ENCODE results near the gene CSF1. TPM values are rescaled to one million over a fixed set of nuclear protein-coding genes. Genes with fewer than 3 reads are reported as not detected.
A peak's percentile ranks its signal among the peaks of the same experiment; 100 is the strongest.

Gene CSF1
- total and polyA plus RNA-seq, 2 of the 13 experiments (the other 11 are each of a cell fraction or from before 2014, with no cell fraction given), result 4.6 to 13.3 TPM

DNA sequence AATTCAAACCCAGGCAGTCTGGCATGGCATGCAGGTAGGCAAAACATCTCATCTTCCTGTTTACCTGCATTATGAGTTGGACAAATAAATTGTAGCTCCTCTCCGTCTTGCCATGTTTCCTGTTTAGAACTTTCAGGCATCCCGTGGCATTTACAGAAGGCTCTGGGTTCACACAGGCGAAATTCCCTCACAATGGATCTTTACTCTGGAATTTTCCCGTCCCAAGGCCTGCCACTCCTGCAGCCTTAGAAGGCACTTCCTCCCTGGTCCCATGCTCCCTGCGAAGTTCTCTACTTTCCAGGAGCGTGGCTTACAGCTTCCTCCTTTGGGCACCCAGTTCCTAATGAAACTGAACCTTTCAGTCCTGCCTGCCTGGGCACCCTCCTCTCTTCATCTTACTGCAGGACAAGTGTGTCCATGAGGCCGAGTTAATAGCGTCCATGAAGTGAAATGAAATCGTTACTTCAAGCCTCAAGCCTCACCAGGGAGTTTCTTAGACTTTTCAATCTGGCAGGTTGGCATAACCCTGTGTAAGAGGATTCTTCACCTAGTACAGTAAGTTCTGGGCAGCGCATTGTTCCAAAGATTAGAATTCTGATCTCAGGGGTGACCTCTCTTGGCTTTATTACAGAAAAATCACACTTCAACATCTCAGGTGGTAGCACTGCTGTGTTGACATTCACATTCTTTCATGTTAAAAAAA, 37.1 kb downstream of the CSF1 start:
- peak overlapping the region in 2 of 3 experiments; percentile 20 to 46; a peak in 4 of 6 replicates for H3K4me3 ChIP-seq (replicated peaks in 1 of 3; ENCODE audit: insufficient read depth in 1 of 3, low read depth in 2 of 3, low read length in 3 of 3)
- peak overlapping the region; percentile 43 for H2AFZ ChIP-seq (ENCODE audit: low read length)
- FAIRE-seq (no peak), DNase-seq (ENCODE audit: low spot score) (no peak), ATAC-seq (peak; percentile 82)
- no peaks in the 10 kb centered on the region for H3K27me3 ChIP-seq (ENCODE audit: control insufficient read depth in 1 of 2, insufficient read depth in 2 of 2, low read length in 2 of 2)
- BruUV-seq (replicated peaks), result no TSS peak
- peak overlapping the region; percentile 62 for H3K27ac ChIP-seq (ENCODE audit: extremely low read length, insufficient read depth, low read length)
- WGBS (ENCODE audit: low lambda C conversion rate), result 5% methylated on average over 10 of the region's 10 CpGs
- intact Hi-C loops (cut with micrococcal nuclease; ENCODE audit: unreplicated experiment) (no loop called here), in situ Hi-C loops (cut with HindIII; ENCODE audit: extremely low pct_ligation_motif_present, low pct_unique_long_range_greater_than_20kb) (no loop called here)
- H3K36me3 ChIP-seq (replicated peaks in 1 of 2; ENCODE audit: control insufficient read depth in 1 of 2, insufficient read depth in 2 of 2, low read length in 2 of 2), result no peaks in the 10 kb centered on the region
- CTCF ChIA-PET (ENCODE audit: low intra/inter-chr PET ratio, low total read pairs), result no interaction called here
- no peaks in the 10 kb centered on the region for H4K20me1 ChIP-seq (ENCODE audit: insufficient read depth, low read length)
- H3K4me2 ChIP-seq (ENCODE audit: low read depth, low read length), result peak overlapping the region; percentile 70
- H3K79me2 ChIP-seq (ENCODE audit: insufficient read depth, low read length), result no peaks in the 10 kb centered on the region
- POLR2A ChIA-PET, result interaction anchor here (0.7 to 3.1 kb wide), 4 partner anchors 12 to 37 kb away, joined by 3 to 25 read pairs (median 5); partner anchors contain the start of gene AHCYL1
- peaks cover 38% of the 10 kb centered on the region for H3K4me1 ChIP-seq (ENCODE audit: insufficient read depth, low read length)
- H3K9ac ChIP-seq (ENCODE audit: insufficient read depth, low read depth, low read length), result no peak overlapping the region; the same call in 1 of the 2 replicates
- H3K9me3 ChIP-seq (ENCODE audit: low read length), result no peaks in the 10 kb centered on the region
- TF ChIP-seq, protein P1, sequence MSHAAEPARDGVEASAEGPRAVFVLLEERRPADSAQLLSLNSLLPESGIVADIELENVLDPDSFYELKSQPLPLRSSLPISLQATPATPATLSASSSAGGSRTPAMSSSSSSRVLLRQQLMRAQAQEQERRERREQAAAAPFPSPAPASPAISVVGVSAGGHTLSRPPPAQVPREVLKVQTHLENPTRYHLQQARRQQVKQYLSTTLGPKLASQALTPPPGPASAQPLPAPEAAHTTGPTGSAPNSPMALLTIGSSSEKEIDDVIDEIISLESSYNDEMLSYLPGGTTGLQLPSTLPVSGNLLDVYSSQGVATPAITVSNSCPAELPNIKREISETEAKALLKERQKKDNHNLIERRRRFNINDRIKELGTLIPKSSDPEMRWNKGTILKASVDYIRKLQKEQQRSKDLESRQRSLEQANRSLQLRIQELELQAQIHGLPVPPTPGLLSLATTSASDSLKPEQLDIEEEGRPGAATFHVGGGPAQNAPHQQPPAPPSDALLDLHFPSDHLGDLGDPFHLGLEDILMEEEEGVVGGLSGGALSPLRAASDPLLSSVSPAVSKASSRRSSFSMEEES (CRISPR knock-in tag; IDR thresholded peaks at IDR 0.05), result peak; percentile 42; the same call in 1 of the 2 replicates
- TF ChIP-seq, protein P2, sequence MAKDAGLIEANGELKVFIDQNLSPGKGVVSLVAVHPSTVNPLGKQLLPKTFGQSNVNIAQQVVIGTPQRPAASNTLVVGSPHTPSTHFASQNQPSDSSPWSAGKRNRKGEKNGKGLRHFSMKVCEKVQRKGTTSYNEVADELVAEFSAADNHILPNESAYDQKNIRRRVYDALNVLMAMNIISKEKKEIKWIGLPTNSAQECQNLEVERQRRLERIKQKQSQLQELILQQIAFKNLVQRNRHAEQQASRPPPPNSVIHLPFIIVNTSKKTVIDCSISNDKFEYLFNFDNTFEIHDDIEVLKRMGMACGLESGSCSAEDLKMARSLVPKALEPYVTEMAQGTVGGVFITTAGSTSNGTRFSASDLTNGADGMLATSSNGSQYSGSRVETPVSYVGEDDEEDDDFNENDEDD (CRISPR knock-in tag; IDR thresholded peaks at IDR 0.05; ENCODE audit: borderline replicate concordance), result peak; percentile 51; the same call in 1 of the 2 replicates
- TF ChIP-seq HDAC1 (CRISPR knock-in tag; IDR thresholded peaks at IDR 0.05), result 0 out of 2 replicates have a peak, but pooled peaks have one; percentile 6
- TF ChIP-seq, protein P3, sequence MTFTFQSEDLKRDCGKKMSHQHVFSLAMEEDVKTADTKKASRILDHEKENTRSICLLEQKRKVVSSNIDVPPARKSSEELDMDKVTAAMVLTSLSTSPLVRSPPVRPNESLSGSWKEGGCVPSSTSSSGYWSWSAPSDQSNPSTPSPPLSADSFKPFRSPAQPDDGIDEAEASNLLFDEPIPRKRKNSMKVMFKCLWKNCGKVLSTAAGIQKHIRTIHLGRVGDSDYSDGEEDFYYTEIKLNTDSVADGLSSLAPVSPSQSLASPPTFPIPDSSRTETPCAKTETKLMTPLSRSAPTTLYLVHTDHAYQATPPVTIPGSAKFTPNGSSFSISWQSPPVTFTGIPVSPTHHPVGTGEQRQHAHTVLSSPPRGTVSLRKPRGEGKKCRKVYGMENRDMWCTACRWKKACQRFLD (CRISPR knock-in tag; IDR thresholded peaks at IDR 0.05; ENCODE audit: borderline replicate concordance), result no peak
- TF ChIP-seq, protein P4, sequence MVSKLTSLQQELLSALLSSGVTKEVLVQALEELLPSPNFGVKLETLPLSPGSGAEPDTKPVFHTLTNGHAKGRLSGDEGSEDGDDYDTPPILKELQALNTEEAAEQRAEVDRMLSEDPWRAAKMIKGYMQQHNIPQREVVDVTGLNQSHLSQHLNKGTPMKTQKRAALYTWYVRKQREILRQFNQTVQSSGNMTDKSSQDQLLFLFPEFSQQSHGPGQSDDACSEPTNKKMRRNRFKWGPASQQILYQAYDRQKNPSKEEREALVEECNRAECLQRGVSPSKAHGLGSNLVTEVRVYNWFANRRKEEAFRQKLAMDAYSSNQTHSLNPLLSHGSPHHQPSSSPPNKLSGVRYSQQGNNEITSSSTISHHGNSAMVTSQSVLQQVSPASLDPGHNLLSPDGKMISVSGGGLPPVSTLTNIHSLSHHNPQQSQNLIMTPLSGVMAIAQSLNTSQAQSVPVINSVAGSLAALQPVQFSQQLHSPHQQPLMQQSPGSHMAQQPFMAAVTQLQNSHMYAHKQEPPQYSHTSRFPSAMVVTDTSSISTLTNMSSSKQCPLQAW (CRISPR knock-in tag; IDR thresholded peaks at IDR 0.05), result 0 out of 2 replicates have a peak, but pooled peaks have one; percentile 37
- TF ChIP-seq, protein P5, sequence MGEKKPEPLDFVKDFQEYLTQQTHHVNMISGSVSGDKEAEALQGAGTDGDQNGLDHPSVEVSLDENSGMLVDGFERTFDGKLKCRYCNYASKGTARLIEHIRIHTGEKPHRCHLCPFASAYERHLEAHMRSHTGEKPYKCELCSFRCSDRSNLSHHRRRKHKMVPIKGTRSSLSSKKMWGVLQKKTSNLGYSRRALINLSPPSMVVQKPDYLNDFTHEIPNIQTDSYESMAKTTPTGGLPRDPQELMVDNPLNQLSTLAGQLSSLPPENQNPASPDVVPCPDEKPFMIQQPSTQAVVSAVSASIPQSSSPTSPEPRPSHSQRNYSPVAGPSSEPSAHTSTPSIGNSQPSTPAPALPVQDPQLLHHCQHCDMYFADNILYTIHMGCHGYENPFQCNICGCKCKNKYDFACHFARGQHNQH (CRISPR knock-in tag; IDR thresholded peaks at IDR 0.05), result peak; percentile 30; the same call in 1 of the 2 replicates
- TF ChIP-seq HOXA3 (CRISPR knock-in tag; IDR thresholded peaks at IDR 0.05), result peak; percentile 33; the same call in 1 of the 2 replicates
- TF ChIP-seq FOXO1 (CRISPR knock-in tag; IDR thresholded peaks at IDR 0.05), result peak; percentile 51; the same call in 1 of the 2 replicates
- TF ChIP-seq ZMYM4 (CRISPR knock-in tag; IDR thresholded peaks at IDR 0.05), result peak; percentile 31; the same call in 1 of the 2 replicates
- TF ChIP-seq FOXA3 (CRISPR knock-in tag; IDR thresholded peaks at IDR 0.05), result 0 out of 2 replicates have a peak, but pooled peaks have one; percentile 35
- TF ChIP-seq ZNF878 (CRISPR knock-in tag; IDR thresholded peaks at IDR 0.05), result 0 out of 2 replicates have a peak, but pooled peaks have one; percentile 19
- peak; percentile 34; the same call in 1 of the 2 replicates for TF ChIP-seq BCL6 (CRISPR knock-in tag; IDR thresholded peaks at IDR 0.05)
- 0 out of 2 replicates have a peak, but pooled peaks have one; percentile 28 for TF ChIP-seq ELF1 (CRISPR knock-in tag; IDR thresholded peaks at IDR 0.05)
- peak; percentile 37; the same call in 1 of the 2 replicates for TF ChIP-seq RARA (CRISPR knock-in tag; IDR thresholded peaks at IDR 0.05)

All from HepG2 (cell line).